ENCODE data around the gene FN1. TPM values are rescaled to one million over a fixed set of nuclear protein-coding genes. Genes with fewer than 3 reads are reported as not detected.

FN1 gene
- total and polyA plus RNA-seq, 2 donors (not counting 1 experiment from before 2014, with no cell fraction given): 0.05 TPM; not detected in 1

DNA sequence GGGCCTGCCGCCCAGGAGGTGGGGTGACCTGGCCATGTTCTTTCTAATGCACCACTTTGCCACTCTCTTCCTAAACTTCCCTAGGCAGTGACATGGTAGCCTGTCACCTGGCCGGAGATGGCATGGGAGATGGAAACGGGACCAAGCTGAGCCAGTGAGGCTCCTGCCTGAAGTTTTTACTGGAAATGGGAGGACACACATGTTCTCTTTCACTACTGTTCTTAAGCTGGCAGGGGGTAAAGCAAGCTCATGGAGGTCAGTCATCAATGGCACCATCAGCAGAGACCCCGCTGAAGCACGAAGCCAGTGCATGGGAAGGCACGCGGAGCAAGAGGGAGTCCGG lies 73.3 kb downstream of the FN1 start:
- Mint-ChIP-seq H3K9me3 (ENCODE audit: insufficient read depth) (no peaks in the 10 kb centered on the region), H3K4me3 (no peak overlapping the region), H3K27ac (no peak overlapping the region), H3K27me3 (no peaks in the 10 kb centered on the region), H3K4me1 (peaks cover 2% of the 10 kb centered on the region)
- Histone ChIP-seq H2AFZ (ENCODE audit: insufficient read depth, low read depth, low read length, poor library complexity, severe bottlenecking) (no peak overlapping the region), H4K20me1 (ENCODE audit: control insufficient read depth, insufficient read depth, low read length, poor library complexity, severe bottlenecking) (no peaks in the 10 kb centered on the region), H3K9ac (ENCODE audit: low read length) (no peak overlapping the region), H3K4me1 (ENCODE audit: control insufficient read depth in 2 of 2, insufficient read depth in 2 of 2, low read length in 2 of 2) (no peaks in the 10 kb centered on the region), H3K79me2 (ENCODE audit: control insufficient read depth, insufficient read depth, low read length) (no peaks in the 10 kb centered on the region), H3K4me2 (replicated peaks; ENCODE audit: low read depth, low read length, poor library complexity, severe bottlenecking) (no peak overlapping the region), H3K9me3 (ENCODE audit: control extremely low read depth in 1 of 3, control insufficient read depth in 2 of 3, insufficient read depth in 1 of 3, low read length in 2 of 3) (no peaks in the 10 kb centered on the region), H3K4me3 (ENCODE audit: control extremely low read depth in 1 of 5, extremely low read depth in 1 of 5, insufficient read depth in 1 of 5, low read depth in 2 of 5, low read length in 4 of 5) (no peak overlapping the region), H3K27ac (ENCODE audit: low read length in 2 of 2) (no peak overlapping the region), H3K27me3 (replicated peaks in 1 of 4; ENCODE audit: control extremely low read depth in 1 of 4, control insufficient read depth in 3 of 4, insufficient read depth in 4 of 4, low read length in 3 of 4) (no peaks in the 10 kb centered on the region), H3K36me3 (replicated peaks in 1 of 2; ENCODE audit: control extremely low read depth in 1 of 2, control insufficient read depth in 1 of 2, extremely low read depth in 1 of 2, insufficient read depth in 2 of 2, low read length in 1 of 2) (peaks cover 0 to 6% of the 10 kb centered on the region in 2 experiments)
- ChIA-PET CTCF (no interaction called here), POLR2A (no interaction called here)
- TF ChIP-seq, protein P1, sequence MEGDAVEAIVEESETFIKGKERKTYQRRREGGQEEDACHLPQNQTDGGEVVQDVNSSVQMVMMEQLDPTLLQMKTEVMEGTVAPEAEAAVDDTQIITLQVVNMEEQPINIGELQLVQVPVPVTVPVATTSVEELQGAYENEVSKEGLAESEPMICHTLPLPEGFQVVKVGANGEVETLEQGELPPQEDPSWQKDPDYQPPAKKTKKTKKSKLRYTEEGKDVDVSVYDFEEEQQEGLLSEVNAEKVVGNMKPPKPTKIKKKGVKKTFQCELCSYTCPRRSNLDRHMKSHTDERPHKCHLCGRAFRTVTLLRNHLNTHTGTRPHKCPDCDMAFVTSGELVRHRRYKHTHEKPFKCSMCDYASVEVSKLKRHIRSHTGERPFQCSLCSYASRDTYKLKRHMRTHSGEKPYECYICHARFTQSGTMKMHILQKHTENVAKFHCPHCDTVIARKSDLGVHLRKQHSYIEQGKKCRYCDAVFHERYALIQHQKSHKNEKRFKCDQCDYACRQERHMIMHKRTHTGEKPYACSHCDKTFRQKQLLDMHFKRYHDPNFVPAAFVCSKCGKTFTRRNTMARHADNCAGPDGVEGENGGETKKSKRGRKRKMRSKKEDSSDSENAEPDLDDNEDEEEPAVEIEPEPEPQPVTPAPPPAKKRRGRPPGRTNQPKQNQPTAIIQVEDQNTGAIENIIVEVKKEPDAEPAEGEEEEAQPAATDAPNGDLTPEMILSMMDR (IDR thresholded peaks at IDR 0.05): no peak
- no peak for TF ChIP-seq EZH2 (IDR thresholded peaks at IDR 0.05; ENCODE audit: borderline replicate concordance, insufficient read depth, low read depth, low read length, poor library complexity, severe bottlenecking)
- intact Hi-C loops (cut with micrococcal nuclease): no loop called here
- ATAC-seq (ENCODE audit: low read depth) (no peak), DNase-seq (no peak)
- 94% methylated on average over 5 of the region's 8 CpGs for WGBS (ENCODE audit: insufficient coverage)

DNA sequence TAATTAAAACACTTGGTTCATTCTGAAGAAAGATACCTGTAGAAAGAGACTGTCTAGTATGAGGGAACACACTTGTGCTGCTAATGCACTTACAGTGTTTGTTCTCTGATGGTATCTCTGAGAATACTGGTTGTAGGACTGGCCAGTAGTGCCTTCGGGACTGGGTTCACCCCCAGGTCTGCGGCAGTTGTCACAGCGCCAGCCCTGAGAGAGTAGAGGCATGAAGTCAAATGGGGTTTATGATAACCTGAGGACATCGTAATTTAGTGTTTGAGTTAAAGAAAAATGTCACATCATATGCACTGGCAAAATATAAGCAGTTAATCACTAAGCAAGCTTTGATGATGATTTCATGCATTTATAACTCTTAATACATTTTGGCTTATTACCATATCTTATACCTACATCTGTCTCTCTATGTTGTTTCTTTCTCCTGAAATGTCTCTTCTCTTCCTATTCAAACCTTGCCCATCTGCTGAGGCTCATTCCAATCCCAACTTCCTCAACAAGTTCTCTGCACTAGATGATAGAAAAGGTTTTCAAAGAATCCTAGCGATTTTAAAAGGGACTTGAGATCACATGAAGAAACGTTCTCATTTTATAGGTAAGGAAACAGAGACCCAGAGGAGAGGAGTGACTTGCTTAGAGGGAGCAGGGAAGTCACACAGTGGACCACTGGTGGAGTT lies 73.8 kb downstream of the FN1 start:
- no peaks in the 10 kb centered on the region for H3K9me3 Mint-ChIP-seq (ENCODE audit: insufficient read depth)
- TF ChIP-seq, protein P1 (IDR thresholded peaks at IDR 0.05): no peak
- no peak for TF ChIP-seq EZH2 (IDR thresholded peaks at IDR 0.05; ENCODE audit: borderline replicate concordance, insufficient read depth, low read depth, low read length, poor library complexity, severe bottlenecking)
- Histone ChIP-seq H3K4me3 (ENCODE audit: control extremely low read depth in 1 of 5, extremely low read depth in 1 of 5, insufficient read depth in 1 of 5, low read depth in 2 of 5, low read length in 4 of 5) (no peak overlapping the region), H3K4me1 (ENCODE audit: control insufficient read depth in 2 of 2, insufficient read depth in 2 of 2, low read length in 2 of 2) (no peaks in the 10 kb centered on the region), H3K27ac (ENCODE audit: low read length in 2 of 2) (no peak overlapping the region), H3K27me3 (replicated peaks in 1 of 4; ENCODE audit: control extremely low read depth in 1 of 4, control insufficient read depth in 3 of 4, insufficient read depth in 4 of 4, low read length in 3 of 4) (no peaks in the 10 kb centered on the region), H3K9me3 (ENCODE audit: control extremely low read depth in 1 of 3, control insufficient read depth in 2 of 3, insufficient read depth in 1 of 3, low read length in 2 of 3) (no peaks in the 10 kb centered on the region), H3K4me2 (replicated peaks; ENCODE audit: low read depth, low read length, poor library complexity, severe bottlenecking) (no peak overlapping the region), H3K9ac (ENCODE audit: low read length) (no peak overlapping the region), H2AFZ (ENCODE audit: insufficient read depth, low read depth, low read length, poor library complexity, severe bottlenecking) (no peak overlapping the region), H4K20me1 (ENCODE audit: control insufficient read depth, insufficient read depth, low read length, poor library complexity, severe bottlenecking) (no peaks in the 10 kb centered on the region), H3K36me3 (replicated peaks in 1 of 2; ENCODE audit: control extremely low read depth in 1 of 2, control insufficient read depth in 1 of 2, extremely low read depth in 1 of 2, insufficient read depth in 2 of 2, low read length in 1 of 2) (peaks cover 0 to 6% of the 10 kb centered on the region in 2 experiments), H3K79me2 (ENCODE audit: control insufficient read depth, insufficient read depth, low read length) (no peaks in the 10 kb centered on the region)
- ChIA-PET POLR2A (no interaction called here), CTCF (no interaction called here)
- no peak overlapping the region for H3K27ac Mint-ChIP-seq
- H3K27me3 Mint-ChIP-seq: no peaks in the 10 kb centered on the region
- no peak for ATAC-seq (ENCODE audit: low read depth)
- H3K4me3 Mint-ChIP-seq: no peak overlapping the region
- no peak for DNase-seq
- 83% methylated on average over 3 of the region's 6 CpGs for WGBS (ENCODE audit: insufficient coverage)
- H3K4me1 Mint-ChIP-seq: peaks cover 2% of the 10 kb centered on the region
- intact Hi-C loops (cut with micrococcal nuclease): no loop called here
